DMS153 treated with DMSO at 0.1 percent for 48 hours (cell line): ENCODE measurements around the gene SKAP1.
A peak's percentile ranks its signal among the peaks of the same experiment; 100 is the strongest.
"Not testable (repeated sequence)": the region's sequence is repeated elsewhere in the genome, so short reads cannot be mapped to it uniquely, and the experiment has no call there.

Source experiments
- DNase-seq: peaks from one replicate; lab custom pipeline; 2025; ENCODE audit not compliant: unreplicated experiment; lab: John Stamatoyannopoulos, UW

SKAP1 gene

GRCh38 chr17:48225725-48226567, 204.1 kb downstream of the SKAP1 start:
- no peak for DNase-seq

GRCh38 chr17:48223945-48224344, 206.1 kb downstream of the SKAP1 start:
- no peak for DNase-seq

DNA sequence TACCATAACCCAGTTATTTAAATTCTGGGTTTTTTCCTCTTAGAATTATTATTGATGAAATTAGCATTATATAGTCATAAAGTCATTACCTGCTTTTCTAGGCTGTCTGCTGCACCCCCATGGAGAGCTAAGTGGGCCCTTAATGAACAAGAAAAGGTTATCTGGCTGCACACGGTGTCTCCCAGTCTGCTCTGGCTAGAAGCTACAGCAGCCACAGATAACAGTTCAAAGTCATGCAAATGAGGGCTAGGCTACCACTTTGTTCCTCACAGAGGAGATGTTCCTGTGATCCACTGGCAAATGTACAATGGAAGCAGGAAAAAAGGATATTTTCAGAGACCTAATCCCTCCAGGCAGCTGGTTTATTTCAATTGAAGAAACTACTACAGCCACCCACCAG, 210.4 kb downstream of the SKAP1 start:
- DNase-seq, result no peak

GRCh38 chr17:48215583-48216139, 214.4 kb downstream of the SKAP1 start:
- DNase-seq, result peak; percentile 93

DNA sequence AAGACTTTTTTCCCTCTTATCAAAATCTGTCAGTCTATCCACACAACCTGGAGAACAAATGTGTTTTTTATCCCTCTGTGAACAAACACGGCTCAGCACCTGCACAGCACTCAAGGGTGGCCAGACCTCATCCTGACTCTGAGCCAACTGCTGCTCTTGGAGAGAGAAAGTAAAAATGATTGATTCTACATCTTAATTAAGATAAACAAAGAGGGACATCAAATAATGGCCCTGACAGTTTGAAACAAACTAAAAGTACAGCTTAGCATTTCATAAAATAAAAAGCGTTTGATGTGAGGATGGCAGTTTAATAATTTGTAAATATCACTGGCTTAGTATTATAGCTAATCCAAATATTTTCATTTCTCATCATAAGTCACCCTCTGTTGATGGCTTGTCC, 216.2 kb downstream of the SKAP1 start:
- DNase-seq, result peak; percentile 88

GRCh38 chr17:48211787-48212186, 218.2 kb downstream of the SKAP1 start:
- no peak for DNase-seq

DNA sequence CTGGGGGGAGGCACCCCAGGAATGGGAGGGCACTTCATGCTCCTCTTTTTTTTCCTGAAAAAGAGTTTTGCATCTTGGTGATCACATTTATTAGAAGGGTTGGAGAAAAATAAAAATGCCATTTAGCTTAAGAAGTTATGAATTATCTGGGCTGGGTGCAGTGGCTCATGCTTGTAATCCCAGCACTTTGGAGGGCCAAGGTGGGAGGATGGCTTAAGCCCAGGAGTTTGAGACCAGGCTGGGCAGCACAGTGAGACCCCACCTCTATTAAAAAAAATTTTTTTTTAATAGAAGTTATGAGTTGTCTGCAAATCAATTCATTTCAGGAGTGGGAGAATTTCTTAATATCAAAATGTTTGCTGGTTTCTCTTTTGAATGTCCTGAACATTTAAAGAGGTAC, 219.0 kb downstream of the SKAP1 start:
- DNase-seq, result no peak

DNA sequence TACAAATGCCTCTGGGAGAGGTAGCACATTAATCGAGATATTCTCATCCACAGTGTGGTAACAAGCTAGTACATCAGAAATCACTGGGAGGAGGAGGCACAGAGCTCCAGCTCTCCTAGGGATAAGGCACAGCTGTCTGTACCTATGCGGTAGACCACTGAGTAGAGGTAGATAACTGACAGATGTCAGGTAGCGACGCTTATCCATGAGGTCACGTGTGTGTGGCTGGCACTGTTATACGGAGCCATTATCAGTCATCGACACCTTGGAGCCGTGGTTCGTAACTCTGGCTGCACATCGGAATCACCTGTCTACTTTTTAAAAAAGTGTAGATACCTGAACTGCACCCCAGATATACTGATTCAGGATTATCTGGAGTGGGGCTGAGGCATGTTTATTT, 220.0 kb downstream of the SKAP1 start:
- no peak for DNase-seq

GRCh38 chr17:48207776-48208544, 222.1 kb downstream of the SKAP1 start:
- DNase-seq, result no peak

DNA sequence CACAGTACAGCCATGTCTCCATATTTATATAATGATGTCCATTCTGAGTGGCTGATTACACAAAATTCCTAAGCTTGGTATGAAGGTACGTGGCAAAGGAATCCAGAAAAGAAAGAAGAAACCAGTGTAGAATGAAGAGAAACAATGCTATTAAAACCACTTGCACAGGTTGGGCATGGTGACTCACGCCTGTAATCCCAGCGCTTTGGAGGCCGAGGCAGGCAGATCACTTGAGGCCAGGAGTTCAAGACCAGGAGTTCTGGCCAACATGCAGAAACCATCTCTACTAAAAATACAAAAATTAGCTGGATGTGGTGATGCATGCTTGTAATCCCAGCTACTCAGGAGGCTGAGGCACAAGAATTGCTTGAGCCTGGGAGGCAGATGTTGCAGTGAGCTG, 223.0 kb downstream of the SKAP1 start:
- DNase-seq, result not testable (repeated sequence)

DNA sequence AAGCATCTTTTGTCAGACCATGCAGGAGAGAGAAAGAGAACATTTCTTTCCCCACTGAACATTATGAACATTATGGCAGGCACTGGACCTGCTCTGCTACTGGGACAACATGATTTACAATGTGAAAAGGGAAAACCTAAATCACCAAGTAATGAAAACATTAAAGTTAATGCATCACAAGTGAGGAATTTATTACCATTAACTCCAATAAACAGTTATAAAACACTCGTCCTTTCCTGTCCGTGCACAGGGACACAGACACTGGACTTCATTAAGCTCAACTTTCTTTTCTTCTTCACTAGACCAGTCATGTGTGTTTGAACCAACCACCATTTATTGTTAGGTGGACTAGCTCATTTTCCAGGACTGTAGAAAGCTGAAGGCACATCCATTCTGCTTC, 227.1 kb downstream of the SKAP1 start:
- no peak for DNase-seq

- DNase-seq, result no peak
Observed at GRCh38 chr17:48198950-48199541, 231.0 kb downstream of the SKAP1 start.

- DNase-seq, result no peak
Observed at GRCh38 chr17:48195910-48196309, 234.1 kb downstream of the SKAP1 start.

GRCh38 chr17:48194097-48194550, 235.9 kb downstream of the SKAP1 start:
- DNase-seq, result peak; percentile 59

GRCh38 chr17:48192321-48192731, 237.7 kb downstream of the SKAP1 start:
- DNase-seq, result no peak

- DNase-seq, result no peak
Observed at GRCh38 chr17:48191362-48191761, 238.7 kb downstream of the SKAP1 start.

DNA sequence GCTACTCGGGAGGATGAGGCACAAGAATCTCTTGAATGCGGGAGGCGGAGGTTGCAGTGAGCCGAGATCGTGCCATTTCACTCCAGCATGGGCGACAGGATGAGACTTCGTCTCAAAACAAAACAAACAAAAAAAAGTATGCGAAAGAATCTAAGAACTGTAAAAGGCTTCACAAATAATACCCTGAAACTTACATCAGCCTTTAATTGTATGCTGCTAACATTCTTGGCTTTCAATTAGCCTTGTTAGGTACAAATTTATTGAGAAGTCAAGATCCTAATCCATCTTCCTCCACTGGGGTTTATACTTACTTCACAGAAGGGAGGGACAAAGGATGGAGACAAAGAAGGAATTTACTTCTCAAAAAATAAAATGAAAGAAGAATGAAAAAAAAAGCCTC, 239.1 kb downstream of the SKAP1 start:
- no peak for DNase-seq

DNA sequence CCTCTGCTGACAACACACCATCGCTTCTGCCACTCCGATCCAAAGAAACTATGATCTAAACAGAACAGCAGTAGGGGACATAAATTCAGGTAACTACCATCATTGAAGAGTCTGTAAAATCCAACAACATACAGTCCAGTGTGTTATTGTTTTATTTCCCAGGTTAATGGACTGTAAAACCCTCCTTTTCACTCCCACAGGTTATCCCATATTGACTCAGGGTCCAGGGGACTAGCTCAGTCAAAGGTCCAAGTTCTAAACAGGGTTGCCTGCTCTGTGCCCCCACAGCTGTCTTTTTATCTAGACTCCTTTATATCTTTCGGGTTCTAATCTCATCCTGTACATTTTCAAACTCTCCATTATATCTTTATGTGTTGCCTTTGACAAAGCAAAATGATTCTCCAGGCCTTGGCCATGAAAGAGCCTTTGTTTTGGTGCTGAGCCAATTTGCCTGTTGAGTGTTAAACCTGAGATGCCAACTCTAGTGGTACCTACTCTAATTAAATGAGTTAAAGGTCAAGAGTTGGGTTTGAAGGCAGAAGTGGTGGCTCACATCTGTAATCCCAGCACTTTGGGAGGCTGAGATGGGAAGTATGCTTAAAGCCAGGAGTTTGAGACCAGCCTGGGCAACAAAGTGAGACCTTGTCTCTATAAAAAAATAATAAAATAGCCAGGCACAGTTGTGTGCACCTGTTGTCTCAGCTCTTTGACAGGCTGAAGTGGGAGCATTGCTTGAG, 242.0 kb downstream of the SKAP1 start:
- DNase-seq, result peak; percentile 80

DNA sequence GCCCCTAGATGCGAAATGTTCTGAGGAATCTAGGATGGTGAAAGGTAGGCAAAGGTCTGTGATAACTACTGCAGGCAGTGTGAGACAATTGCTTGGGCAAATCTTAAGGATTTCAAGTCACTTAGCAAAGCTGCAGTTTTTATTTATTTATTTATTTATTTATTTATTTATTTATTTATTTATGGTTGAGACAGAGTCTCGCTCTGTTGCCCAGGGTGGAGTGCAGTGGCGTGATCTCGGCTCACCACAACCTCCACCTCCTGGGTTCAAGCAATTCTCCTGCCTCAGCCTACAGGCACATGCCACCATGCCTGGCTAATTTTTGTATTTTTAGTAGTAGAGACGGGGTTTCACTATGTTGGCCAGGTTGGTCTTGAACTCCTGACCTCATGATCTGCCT, 243.7 kb downstream of the SKAP1 start:
- not testable (repeated sequence) for DNase-seq

GRCh38 chr17:48184721-48185120, 245.3 kb downstream of the SKAP1 start:
- DNase-seq, result no peak

- peak; percentile 68 for DNase-seq
Observed at GRCh38 chr17:48181653-48182052, 248.4 kb downstream of the SKAP1 start.
